GM18951 (cell line): ENCODE data around the gene BLNK.
A peak's percentile ranks its signal among the peaks of the same experiment; 100 is the strongest.

Experiments
- POLR2A ChIP-seq: IDR thresholded peaks from 4 replicates; pipeline ENCODE4 v1.6.1; 2011; ENCODE audit warnings: mild to moderate bottlenecking; ENCODE audit not compliant: insufficient read length, insufficient read depth; ENCODE audit errors: extremely low read depth
- in situ Hi-C: fragments of 300-500 bp; cut with MboI; formaldehyde crosslinking; loops from one replicate; pipeline ENCODE4 v1.12.0; 2022; ENCODE audit warnings: low sequenced_read_pairs, mixed read lengths, inconsistent platforms; ENCODE audit not compliant: unreplicated experiment

BLNK gene

DNA sequence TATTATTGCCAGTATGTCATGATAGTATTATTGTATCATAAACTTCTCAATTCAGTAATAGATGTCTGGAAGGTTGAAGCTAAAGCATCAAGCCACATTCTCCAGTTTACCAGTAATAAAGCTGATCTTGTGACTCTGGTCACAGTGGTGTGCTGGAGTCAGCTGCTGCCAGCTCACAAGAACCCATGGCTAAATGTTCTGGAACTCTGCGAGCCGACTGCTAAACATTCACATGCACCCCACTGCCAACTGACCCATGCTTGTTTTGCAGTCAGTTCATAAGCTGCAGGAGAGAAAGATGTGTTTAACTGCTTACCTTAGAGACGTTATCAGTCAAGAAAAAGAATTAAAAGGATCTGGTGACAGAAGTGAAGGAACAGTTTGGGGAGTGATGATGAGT is 27.0 kb upstream of the BLNK start:
- in situ Hi-C loops = loop anchor here (5.0 kb wide), 1 partner anchor 71 kb away; no protein-coding TSS in a partner anchor
- TF ChIP-seq POLR2A = no peak

- TF ChIP-seq POLR2A = no peak
These were observed 26.1 kb upstream of the BLNK start for GRCh38 chr10:96297486-96297885.

DNA sequence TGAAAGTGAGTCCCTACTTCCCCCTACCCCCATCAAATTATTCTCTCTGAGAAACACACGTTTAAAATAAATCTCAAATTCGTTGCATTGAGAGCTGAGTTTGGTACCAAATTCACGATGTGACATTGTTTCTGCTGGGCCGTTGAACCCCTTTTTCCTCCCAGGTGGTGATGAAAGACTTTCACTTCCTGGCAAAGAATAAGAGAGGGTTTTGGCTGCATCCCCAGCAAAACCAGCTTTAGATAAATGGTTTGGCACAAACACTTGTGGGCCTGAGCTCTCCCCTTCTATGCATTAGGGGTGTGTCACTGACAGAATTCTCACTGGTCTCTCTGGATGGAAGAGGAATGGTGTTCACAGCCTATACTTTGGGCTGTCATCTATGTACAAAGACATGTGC is 24.1 kb upstream of the BLNK start:
- in situ Hi-C loops = loop anchor here (5.0 kb wide), 1 partner anchor 68 kb away; no protein-coding TSS in a partner anchor
- TF ChIP-seq POLR2A = no peak

More at GRCh38 chr10:96297486-96297885, 26.1 kb upstream of the BLNK start:
- in situ Hi-C loops = loop anchor here (5.0 kb wide), 1 partner anchor 70 kb away; no protein-coding TSS in a partner anchor

GRCh38 chr10:96292971-96293920 is 21.9 kb upstream of the BLNK start:
- TF ChIP-seq POLR2A = no peak
- in situ Hi-C loops = no loop called here

GRCh38 chr10:96290368-96291133 is 19.2 kb upstream of the BLNK start:
- no peak for TF ChIP-seq POLR2A
- in situ Hi-C loops = no loop called here

DNA sequence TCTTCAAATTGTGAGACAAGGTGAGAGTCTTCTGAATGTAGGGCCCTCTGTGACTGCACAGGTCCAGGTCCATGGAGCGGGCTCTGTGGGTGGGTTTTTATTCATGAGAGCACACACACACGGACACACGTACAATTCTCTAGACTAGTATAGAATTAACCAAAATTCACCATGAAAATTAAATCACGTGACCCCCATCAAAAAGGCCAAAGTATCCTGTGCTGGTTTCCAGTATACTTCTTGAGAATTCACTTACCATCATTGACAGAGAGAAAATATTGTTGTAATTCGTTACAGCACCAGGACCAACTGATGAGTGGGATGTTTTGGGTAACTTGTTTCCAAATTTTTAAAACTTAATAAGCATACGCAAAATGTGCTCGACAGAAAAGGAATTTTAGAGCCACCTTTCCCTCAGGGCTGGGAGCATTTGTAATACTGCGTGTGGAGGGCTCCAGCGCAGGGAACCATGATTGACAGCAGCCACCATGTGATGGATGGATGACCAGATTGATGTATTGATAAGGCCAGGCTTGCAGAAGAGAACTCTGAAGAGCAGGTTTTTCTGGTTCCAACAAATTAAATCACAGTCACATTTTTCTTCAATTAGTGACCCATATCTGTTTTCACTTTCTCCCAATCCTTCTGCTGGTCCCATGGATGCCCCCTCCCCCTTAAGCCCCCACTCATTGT is 18.0 kb upstream of the BLNK start:
- in situ Hi-C loops = no loop called here
- TF ChIP-seq POLR2A = no peak

DNA sequence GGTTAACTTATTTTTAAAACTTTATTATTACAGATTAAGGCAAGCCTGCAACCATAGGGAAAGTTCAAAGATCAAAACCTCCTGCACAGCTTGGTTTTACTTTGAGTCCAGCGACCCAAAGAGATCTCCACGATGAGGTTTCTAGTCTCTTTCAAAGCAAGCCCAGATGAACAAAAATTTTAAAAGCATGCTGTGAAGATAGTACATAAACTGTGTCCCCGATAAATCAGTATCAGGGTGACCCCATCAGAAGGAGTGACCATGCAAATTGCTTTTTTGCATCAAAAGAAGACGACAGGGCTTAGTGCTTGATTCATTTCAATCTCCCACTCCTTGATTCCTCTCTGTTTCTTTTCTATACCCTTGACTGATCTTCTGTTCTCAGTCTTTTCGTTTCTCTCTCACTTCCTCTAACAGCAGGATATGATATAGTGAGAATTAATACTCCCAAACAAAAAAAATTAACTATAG is 16.8 kb upstream of the BLNK start:
- in situ Hi-C loops = no loop called here
- peak; percentile 48 for TF ChIP-seq POLR2A

DNA sequence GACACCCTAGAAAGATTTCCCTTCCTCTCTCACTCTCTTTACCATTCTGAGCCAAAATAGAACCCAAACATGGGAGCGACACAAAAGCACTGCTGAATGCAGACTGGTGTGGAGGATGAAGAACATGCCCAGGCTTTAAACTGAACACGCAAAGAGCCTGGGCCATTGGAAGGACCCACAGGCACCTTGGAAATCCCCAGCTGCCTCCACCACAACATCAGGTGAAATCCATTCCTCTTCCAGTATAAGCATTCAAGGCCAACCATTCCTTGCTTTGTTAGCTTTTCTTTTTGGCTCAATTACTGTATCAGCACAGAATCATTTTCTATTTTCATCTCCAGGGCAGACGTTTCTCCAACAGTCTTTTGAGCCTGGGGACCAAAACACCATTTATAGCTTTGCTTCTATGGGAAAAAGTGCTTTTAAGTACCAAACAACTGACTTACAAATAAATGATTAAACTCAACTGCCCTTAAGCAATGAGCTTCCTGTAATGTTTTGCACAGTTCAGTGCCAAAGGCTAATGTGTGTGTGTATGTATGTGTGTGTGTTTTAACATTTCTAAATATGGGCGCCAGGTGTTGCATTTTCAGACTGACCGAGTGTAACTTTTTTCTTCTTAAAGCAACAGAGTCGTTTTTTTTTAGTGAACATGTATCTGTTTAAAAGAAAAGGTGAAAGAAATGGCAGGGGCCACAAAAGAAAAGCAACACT is 16.2 kb upstream of the BLNK start:
- peak; percentile 49 for TF ChIP-seq POLR2A
- in situ Hi-C loops = no loop called here

DNA sequence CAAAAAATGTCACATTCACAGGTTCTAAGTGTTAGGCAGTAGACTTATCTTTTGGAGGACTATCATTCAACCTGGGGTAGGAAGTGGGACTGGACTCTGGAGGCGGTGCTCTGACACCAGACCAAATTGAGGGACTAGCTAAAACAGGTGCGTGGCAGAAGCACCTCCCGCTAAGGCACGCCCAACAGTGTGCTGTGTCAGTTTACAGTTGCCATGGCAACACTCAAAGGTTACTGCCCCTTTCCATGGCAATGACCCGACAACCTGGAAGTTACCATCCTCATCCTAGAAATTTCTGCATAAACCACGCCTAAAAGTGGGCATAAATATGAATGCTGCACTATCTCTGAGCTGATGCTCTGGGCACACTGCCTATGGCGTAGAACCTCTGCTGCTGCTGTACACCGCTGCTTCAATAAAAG is 14.0 kb upstream of the BLNK start:
- in situ Hi-C loops = no loop called here
- no peak for TF ChIP-seq POLR2A

DNA sequence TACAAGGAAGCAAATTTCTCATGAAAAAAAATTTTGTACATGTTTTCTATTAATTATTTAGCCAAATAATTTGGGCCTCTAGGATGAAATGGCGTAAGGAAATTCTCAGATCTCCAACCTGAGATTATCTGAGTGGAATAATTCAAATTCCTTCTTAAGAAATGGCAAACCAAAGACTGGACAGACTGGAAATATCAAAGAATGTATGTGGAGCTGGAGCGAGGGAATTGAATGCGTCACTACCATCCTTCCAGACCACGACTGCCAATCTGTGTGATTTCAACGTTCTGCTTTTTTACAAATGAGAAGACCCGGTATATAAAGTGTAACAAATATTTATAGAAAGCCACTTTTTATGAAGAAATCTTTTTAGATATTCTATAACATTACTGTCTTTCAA is 12.4 kb upstream of the BLNK start:
- no peak for TF ChIP-seq POLR2A
- in situ Hi-C loops = no loop called here

- TF ChIP-seq POLR2A = no peak
- in situ Hi-C loops = no loop called here
These were observed 12.0 kb upstream of the BLNK start for GRCh38 chr10:96283351-96283750.

DNA sequence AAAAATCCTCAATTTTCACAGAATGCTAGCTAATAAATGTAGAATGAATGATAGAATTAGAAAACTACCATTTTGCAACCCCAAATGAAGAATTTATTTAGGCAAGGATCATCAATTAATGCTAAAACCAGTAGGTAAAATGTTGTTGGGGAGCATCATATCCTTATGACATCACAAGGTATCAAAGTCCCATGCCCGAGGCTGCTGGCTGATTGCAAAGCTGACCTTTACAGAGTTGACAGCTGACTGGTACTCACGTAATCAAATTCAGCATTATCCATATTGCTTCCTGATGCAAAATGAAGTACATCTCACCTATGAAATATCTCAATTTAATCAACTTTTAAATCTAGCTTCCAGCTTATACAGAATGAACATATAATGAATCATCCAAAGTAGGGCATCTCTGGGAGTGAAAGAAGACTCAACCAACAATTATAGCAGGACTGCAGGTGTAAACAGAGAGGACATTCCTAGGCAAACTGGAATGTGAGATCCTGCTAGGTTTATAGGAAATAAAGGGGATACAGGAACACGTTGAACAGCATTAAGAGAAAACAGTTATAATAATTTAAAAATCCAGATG is 10.2 kb upstream of the BLNK start:
- in situ Hi-C loops = no loop called here
- no peak for TF ChIP-seq POLR2A

DNA sequence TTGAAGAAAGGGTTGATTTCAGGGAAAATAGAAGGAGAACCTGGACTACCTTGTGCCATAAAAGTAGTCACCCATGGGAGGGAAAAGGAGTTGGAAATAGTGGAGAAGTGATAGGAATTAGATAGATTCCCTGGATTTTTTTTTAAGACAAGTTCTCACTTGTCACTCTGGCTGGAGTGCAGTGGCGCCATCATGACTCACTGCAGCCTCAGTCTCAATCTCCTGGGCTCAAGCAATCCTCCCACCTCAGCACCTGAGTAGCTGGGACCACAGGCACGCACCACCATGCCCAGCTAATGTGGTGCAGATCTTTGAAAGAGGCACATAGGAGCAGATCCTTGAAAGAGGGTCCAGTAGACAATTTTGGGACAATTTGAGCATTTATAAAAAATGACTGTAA is 9.5 kb upstream of the BLNK start:
- in situ Hi-C loops = no loop called here
- TF ChIP-seq POLR2A = no peak
